Omental fat pad (tissue), 4 donors: Measurements from ENCODE around the gene PDE10A. TPM values are rescaled to one million over a fixed set of nuclear protein-coding genes. Genes with fewer than 3 reads are reported as not detected.

Source experiments
- ATAC-seq: fragments of 150-250 bp; one replicate; pipeline ENCODE4 v1.9.1; 2016; ENCODE audit warnings: mild to moderate bottlenecking, moderate library complexity; ENCODE audit not compliant: low FRiP score
- DNase-seq: peaks from one replicate; pipeline ENCODE4 v3.0.0-alpha.2; 2019; ENCODE audit warnings: low spot score
- total RNA-seq, 4 donors: library from RNA; depleted of rRNA; stranded (reverse); fragments of >200 nt; gene quantifications; one replicate each; pipeline ENCODE4 v1.1.0, GENCODE V29; 2016
- TF ChIP-seq, protein P1 (sequence below), 3 donors: fragments of 450-650 bp; IDR thresholded peaks; one replicate each; pipeline ENCODE4 v1.5.1; 2016 to 2017; ENCODE audit warnings: antibody characterized with exemption in 3 of 3, mild to moderate bottlenecking in 3 of 3, moderate library complexity in 2 of 3

The PDE10A gene
- total RNA-seq, 4 donors from 2014 or later = 9.1 to 75.3 (median 15.6) TPM

DNA sequence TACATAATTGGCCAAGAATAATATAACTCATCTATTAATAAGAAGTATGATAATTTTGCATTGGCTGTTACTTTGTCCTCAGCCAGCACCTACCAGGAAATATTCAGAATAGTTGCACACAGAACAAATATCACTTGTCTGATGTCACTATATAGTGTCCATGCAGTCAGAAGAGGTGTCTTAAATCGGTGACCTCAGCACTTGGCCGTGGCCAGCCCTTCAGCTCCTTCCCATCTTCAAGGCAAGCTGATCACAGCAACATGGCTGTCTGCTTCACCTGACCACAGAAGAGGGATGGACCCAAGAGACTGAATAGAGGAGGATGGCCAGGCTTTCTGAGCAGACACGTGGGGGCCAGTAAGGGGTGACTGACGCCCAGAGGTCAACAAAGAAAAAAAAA is 22.2 kb downstream of the PDE10A start:
- TF ChIP-seq, protein P1, sequence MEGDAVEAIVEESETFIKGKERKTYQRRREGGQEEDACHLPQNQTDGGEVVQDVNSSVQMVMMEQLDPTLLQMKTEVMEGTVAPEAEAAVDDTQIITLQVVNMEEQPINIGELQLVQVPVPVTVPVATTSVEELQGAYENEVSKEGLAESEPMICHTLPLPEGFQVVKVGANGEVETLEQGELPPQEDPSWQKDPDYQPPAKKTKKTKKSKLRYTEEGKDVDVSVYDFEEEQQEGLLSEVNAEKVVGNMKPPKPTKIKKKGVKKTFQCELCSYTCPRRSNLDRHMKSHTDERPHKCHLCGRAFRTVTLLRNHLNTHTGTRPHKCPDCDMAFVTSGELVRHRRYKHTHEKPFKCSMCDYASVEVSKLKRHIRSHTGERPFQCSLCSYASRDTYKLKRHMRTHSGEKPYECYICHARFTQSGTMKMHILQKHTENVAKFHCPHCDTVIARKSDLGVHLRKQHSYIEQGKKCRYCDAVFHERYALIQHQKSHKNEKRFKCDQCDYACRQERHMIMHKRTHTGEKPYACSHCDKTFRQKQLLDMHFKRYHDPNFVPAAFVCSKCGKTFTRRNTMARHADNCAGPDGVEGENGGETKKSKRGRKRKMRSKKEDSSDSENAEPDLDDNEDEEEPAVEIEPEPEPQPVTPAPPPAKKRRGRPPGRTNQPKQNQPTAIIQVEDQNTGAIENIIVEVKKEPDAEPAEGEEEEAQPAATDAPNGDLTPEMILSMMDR (IDR thresholded peaks at IDR 0.05) = no peak
- ATAC-seq = no peak
- no peak for DNase-seq

DNA sequence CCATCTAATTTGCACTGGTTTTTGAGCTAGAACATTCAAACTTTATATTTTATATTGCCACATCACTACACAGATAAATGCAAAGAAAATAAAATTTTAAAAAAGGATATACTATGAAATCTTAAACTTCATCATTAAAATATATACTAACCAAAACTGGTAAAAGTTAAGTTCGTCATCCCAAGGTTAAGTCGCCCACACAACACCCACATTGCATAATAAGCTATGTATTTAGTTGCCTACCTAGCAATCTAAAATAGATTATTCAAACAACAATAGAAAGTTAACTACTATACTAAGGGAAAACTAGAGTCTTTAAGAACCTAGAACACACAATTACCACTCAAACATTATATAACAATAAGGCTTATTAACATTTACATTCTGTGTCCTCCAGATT is 24.5 kb downstream of the PDE10A start:
- TF ChIP-seq, protein P1 (IDR thresholded peaks at IDR 0.05) = no peak
- ATAC-seq = no peak
- DNase-seq = no peak

DNA sequence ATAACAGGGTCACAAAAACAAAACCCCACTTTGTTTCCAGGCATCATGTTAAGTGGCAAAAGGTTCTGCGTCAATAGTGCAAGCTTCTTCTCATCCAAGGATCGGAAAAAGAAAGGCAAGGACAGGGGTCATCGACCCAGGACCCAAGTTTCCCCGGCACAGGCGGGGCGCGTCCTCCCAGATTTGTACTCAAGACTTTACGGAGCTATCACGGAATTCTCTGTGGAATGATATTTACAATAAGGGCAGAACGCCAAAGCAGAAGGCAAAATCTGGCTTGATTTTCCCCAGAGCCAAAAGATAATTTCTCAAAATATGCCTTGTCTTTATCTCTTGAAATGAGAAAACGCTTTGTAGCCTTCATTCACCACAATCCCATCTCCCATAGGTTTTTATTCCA is 25.5 kb downstream of the PDE10A start:
- ATAC-seq (no peak), DNase-seq (no peak)
- TF ChIP-seq, protein P1 (IDR thresholded peaks at IDR 0.05) = no peak

DNA sequence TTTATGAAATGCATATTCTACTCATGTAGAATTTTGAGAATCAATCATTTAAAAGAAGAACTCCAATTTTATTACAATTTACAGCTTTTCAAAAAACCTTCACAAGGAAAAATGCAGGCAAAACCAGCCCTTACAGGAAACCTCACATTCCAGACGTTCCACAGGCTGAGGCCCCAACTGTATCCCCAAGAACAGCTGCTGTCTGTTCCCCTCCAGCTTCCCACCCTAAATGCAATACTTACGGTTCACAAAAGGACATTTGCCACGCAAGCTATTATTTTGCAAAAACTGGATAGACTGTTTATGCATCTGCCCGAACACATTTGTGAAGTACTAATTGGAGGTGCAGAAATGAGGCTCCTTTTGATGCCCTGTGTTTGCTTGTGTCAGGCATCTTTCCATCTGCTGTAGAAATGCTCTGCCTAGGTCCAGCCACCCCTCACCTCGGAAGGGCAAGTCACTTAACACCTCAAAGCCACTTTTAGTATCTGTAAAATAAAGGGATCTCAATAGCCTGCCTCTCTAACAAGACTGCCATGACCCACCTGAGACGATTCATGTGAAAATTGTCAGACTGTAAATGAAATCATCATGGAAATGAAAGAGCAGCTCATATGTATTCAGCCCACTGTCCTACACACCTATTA is 26.5 kb downstream of the PDE10A start:
- TF ChIP-seq, protein P1 (IDR thresholded peaks at IDR 0.05) = no peak
- ATAC-seq = no peak
- DNase-seq = no peak

DNA sequence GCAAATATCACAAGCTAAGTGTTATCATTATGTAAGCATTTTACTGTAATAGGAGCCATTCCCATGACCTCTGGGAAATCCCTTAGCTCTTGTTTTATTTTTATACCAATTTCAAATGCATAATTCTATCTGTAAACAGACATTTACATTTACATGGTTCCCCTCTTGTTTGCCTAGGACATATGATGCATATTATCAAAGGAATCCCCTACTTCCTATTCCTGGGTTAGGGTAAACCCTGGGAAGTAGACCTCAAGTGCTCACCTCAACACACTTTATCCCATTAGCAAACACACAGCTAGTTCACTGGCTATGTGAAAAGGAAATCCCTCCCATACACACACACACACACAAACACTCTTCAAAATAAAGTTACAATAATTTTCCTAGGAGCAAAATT is 27.1 kb downstream of the PDE10A start:
- TF ChIP-seq, protein P1 (IDR thresholded peaks at IDR 0.05) = no peak
- DNase-seq (no peak), ATAC-seq (no peak)

DNA sequence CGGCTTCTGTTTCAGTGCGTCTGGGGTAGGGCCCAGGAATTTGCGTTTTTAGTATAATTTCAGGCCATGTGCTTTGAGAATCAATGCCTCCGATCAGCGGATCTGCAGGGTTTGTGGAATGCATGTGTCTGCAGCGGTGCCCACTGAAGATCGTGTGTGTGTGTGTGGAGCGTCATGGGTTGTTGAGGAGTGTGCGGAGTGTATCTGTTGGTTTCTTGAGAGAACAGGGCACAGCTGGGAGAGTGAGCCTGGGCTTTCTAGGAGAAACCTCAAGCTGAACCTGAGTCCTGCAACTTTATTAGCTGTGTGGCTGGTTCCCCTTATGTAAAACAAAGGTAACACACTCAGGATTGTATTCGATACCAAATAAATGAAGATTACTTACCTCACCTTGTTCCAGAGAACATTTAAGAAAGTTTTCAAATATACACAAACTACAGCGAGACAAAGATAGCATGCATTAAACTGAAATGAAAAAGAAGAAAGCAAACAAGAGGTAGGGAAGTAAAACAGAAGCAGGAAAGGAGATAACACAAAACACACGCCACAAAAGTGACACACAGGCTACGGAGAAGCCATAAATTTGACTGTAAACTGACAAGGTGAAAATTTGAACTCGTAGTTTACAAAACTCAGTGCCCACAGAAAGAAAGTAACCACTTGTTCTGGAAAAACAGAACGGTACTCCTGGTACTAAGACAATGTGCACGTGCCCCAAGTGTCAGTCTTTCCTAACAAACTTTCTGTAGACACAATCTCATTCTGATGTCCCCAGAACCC is 28.8 kb downstream of the PDE10A start:
- DNase-seq = no peak
- ATAC-seq = no peak

More for the DNA sequence above, 28.8 kb downstream of the PDE10A start:
- TF ChIP-seq, protein P1 (IDR thresholded peaks at IDR 0.05) = no peak
